Activated CD8-positive, alpha-beta memory T cell treated with anti-CD3 and anti-CD28 coated beads, Interleukin-2, amount 50 U/mL, for 4 hours (primary cell): Measurements from ENCODE around the gene GLIS1.

ENCODE experiments used
- DNase-seq: peaks from one replicate; pipeline ENCODE4 v3.0.0-alpha.2; 2020

Gene GLIS1

GRCh38 chr1:53542551-53542950 is 196.4 kb downstream of the GLIS1 start:
- no peak for DNase-seq

DNA sequence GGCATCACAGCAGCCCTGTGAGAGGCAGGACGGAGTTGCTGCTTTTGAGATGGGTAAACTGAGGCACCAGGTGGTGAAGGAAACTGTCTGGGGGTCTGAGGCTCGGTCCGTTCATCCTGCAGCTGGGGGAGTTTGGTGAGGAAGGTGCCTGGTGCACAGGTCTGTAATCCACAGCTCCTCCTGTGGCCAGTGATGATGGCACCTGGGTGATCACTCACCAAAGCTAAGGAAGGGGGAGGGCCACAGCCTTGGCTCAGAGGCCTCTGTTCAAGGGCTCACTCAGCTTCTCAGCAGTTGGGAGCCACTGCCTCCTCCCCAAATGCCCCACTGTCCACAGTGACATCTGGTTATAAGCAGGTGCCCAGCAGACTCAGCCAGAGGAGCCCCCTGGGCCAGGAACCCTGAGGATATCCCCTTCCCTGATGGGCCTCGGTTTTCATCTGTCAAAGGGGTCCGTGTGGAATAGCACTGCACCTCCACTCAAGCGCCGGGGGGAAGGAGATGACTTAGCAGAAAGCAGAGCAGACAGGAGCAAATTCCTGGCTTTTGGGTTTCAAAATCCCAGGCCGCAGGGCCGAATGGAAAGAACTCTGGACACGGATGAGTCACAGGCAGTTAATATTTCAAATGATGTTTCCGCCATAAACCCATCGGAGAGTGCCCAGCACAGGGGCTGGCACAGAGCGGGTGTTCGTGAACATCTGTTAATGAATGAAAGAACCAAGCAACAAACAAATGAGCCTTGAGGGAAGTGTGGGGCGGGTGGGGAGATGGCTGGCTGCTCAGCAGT is 197.0 kb downstream of the GLIS1 start:
- DNase-seq, result no peak

DNA sequence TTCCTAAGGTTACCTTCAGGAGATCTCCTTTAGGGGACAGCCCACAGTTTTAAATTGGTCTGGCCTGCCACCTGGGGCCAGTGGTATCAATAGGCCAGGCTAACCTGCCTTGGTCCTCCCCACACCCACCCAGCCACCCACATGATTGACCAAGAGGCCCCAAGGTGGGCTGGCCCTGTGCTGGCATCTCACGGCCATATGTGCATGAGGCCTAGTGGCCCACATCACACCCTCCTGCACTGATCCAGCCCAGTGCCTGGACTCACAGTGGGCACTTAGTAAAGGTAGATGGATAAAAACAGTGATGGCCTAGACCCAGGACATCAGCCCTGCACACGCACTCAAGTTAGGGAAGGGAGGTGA is 197.7 kb downstream of the GLIS1 start:
- DNase-seq, result no peak

DNA sequence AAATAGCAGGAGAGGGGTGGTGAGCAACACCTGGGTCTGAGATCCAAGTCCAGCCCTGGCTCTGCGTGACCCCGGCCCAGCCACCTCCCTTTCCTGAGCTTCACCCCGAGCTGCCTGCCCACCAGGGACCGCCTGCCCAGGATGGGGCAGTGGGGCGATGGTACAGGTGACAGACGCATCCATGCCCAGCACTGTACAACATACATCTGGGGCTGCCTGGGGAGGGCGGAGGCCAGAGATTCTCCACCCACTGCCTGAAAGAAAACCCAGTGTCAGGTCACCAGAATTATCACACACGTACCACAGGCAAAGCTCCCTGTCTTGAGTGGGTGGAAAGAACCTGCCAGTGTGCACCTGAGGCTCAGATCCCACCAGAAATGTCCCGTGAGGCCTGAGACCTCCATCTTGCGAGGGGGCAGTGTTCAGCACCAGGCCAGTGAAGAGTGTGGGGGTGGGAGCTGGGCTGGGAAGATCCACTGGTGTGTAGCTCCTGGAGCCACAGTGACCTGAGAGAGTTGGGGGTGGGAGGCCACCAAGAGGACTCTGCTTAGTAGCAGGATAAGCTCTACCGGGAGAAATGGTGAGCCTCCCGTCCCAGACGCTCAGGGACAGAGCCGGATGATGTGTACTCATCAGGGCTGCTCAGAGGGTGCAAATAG is 198.2 kb downstream of the GLIS1 start:
- DNase-seq, result no peak

- DNase-seq, result no peak
Observed at GRCh38 chr1:53539711-53540603, 199.0 kb downstream of the GLIS1 start.

DNA sequence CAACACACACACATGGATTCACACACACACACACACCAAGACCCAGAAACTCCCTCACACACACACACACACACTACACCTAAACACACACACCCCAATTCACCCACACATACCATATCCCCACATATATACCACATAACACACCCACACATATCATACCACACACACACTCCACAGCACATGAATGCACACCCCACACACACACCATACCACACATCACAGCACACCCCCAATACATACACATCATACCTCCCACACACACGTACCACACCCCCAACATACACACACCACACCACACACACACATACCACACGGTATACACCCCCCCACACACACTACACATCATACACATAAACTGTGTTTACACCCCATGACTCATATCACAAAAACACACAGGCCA is 199.7 kb downstream of the GLIS1 start:
- DNase-seq, result no peak

DNA sequence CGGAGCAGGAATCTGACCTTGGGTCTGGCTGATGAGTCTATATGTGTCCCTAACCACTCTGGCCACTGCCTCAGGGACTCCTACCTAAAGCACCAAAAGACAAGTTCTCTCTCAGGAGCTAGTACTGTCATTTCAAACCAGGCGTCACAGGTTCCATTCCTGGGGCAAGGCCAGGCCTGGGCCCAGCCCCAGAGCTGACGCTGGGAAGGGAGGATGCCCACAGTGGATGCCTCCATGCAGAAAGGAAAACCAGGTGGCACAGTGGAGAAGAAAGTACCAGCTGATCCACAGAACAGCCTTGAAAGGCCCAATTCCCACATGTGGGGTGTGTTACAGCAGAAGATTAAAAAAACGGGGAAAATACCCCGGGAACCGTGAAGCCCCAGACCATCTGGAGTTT is 202.4 kb downstream of the GLIS1 start:
- DNase-seq, result no peak

DNA sequence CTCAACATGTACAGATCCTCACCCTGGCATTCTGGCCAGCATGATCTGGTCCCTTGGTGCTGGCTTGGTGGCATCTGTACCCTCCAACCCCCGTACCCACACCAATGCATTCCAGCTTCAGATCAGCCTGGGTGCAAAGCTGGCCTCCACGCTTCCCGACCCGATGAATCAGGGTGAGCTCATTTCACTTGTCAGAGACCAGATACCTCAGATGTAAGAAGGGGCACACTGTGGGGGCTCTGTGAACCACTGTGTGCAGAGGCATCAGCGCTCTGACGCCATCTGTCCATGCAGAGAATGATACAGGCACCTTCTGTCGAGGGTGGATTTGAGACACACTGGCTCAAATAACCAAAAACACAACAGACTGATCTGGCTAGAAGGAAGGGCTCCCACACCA is 203.1 kb downstream of the GLIS1 start:
- no peak for DNase-seq

GRCh38 chr1:53535226-53535625 is 203.7 kb downstream of the GLIS1 start:
- DNase-seq, result no peak

DNA sequence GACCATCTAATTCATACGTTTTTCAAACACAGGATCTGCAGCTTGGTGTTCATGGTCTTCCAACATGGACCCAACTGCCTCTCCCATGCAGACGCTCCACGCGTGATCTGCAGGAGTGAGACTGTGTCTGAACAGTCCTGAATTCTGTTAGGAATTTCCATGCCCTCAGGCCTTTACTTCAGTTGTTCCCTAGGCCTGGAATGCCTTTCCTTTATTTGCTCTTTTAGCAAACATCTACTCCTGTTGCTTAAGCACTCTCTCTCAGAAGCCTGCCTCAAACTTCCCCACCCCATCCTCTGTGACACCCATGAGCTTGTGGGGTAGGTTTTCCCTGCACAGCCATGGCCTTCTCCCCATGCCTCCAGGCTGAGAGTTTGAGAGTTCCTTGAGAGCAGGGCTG is 206.1 kb downstream of the GLIS1 start:
- DNase-seq, result no peak

DNA sequence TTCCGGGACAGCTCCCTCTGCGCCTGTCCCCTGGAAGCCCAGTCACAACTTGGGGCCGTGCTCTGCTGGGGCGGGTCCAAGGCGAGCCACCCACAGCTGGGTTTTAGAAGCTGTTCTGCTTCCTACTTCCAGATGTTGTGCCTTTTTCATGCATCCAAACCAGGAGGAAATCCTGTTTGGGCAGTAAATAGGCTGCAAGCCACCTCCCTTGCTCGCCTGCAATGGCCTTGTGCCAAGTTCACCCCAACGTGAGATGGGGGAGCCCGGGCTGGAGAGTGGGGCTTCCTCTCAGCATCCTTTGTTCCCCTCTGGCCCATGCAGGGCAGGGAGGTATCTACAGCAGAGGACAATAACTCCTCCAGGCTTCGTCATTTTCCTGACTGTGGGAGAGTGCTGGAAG is 206.6 kb downstream of the GLIS1 start:
- DNase-seq, result no peak

DNA sequence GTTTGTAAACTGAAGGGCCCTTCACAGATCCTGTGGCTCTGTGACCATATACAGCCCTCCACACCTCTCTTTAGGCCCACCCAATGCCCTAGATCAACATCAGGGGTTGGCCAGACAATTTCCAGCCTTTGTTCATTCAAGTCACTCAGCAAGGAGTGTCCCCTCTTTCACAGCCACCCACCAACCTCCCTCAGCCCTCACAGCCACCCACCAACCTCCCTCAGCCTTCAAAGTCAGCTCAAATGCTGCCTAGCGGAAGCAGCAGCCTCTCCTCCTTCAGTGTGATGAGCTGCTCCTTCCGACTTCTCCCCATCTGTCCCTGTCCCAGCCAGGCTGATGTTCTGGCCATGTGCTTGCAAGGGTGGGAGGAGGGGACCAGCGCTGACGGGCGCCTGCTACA is 208.4 kb downstream of the GLIS1 start:
- no peak for DNase-seq

DNA sequence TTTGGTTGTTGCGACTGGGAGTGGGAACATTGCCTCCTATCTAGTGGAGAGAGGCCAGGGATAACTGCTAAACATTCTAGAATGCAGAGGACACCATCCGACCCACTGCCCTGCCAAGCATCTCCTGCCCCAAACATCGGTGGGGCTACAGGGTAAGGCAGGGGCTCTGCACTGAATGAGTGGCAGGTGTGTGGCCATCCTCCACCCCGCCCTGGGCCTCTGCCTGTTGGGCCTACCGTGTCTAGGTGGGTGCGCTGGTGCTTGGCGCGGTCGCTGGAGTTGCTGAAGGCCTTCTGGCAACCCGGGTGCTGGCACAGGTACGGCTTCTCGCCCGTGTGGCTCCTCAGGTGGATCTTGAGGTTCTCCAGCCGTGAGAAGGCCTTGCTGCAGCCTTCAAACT is 209.4 kb downstream of the GLIS1 start:
- no peak for DNase-seq

- DNase-seq, result no peak
Observed at GRCh38 chr1:53527368-53527767, 211.6 kb downstream of the GLIS1 start.

- DNase-seq, result no peak
Observed at GRCh38 chr1:53526451-53527101, 212.4 kb downstream of the GLIS1 start.

- DNase-seq, result no peak
Observed at GRCh38 chr1:53525595-53525994, 213.4 kb downstream of the GLIS1 start.

- DNase-seq, result no peak
Observed at GRCh38 chr1:53524428-53525375, 214.3 kb downstream of the GLIS1 start.

GRCh38 chr1:53521924-53522552 is 216.9 kb downstream of the GLIS1 start:
- no peak for DNase-seq

- DNase-seq, result no peak
Observed at GRCh38 chr1:53520481-53520880, 218.5 kb downstream of the GLIS1 start.

DNA sequence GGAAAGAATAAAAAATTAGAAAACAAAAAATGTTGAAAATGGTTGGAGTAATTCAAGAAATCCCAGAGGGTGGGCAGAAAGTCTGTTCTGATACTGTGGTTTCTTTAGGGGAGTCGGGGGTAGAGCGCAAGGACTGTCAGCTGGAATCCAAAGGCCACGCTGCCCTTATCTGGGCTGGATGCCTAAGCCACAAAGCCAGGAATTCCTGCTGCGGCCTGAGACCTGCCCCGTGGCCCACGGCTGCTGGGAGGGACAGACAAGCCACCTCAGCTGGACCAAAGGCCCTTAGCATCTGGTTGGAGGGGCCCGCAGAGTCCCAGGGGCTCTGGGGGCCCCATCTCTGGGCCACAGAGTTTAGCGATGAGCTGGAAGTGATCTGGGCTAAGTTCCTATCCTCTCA is 219.5 kb downstream of the GLIS1 start:
- DNase-seq, result no peak

DNA sequence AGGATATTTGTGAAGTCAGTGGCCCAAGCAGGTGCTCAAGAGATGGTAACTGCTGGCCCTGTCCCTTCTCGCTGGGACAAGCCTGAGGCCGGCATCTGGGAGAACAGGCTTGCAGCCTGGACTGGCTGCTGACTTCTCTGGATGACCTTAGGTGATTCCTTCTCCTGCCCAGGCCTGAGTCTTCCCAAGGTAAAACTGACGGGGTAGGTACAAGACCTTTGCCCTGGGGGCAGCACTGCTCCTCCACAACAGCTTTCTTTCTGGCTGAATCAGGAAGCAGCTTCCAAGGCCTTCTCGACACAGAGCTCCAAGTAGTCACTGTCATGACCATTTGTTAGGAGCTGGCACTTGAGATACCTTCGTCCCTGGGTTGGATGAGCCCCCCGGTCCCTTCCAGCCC is 220.2 kb downstream of the GLIS1 start:
- no peak for DNase-seq
